ENCODE data around the gene FGD3.

DNA sequence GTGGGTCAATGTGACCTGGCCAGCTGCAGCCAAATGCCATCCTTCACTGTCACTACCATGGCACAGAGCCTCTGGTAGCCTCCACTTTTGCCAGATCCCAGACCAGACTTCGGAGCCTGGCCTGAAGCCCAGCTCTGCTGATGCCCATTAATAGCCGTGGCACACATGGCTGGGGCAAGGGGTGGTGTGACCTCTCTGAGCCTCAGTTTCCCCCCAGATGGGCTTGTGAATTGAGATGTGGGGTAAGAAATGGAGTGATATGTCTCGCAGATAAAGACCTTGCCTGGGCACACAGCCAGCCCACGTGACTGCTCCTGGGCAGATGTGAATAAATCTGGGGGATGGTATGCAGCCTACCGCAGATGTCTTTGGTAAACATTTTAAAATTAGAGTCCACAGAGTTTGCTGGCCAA lies 125.1 kb downstream of the FGD3 start:
- TF ChIP-seq, protein P1, sequence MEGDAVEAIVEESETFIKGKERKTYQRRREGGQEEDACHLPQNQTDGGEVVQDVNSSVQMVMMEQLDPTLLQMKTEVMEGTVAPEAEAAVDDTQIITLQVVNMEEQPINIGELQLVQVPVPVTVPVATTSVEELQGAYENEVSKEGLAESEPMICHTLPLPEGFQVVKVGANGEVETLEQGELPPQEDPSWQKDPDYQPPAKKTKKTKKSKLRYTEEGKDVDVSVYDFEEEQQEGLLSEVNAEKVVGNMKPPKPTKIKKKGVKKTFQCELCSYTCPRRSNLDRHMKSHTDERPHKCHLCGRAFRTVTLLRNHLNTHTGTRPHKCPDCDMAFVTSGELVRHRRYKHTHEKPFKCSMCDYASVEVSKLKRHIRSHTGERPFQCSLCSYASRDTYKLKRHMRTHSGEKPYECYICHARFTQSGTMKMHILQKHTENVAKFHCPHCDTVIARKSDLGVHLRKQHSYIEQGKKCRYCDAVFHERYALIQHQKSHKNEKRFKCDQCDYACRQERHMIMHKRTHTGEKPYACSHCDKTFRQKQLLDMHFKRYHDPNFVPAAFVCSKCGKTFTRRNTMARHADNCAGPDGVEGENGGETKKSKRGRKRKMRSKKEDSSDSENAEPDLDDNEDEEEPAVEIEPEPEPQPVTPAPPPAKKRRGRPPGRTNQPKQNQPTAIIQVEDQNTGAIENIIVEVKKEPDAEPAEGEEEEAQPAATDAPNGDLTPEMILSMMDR (IDR thresholded peaks at IDR 0.05; ENCODE audit: insufficient read depth, low read depth, low read length), result no peak
- TF ChIP-seq EZH2 (IDR thresholded peaks at IDR 0.05; ENCODE audit: insufficient read depth, low read length), result no peak

Data from astrocyte (in vitro differentiated cells and primary cell).